SH-SY5Y (cell line): Measurements from ENCODE around the gene UFSP2.

Experiments used
- GATA2 ChIP-seq: IDR thresholded peaks from 2 replicates; pipeline ENCODE4 v1.6.1; 2011; ENCODE audit warnings: mild to moderate bottlenecking, low read depth, low read length
- GATA3 ChIP-seq: IDR thresholded peaks from 2 replicates; pipeline ENCODE4 v1.6.1; 2011; ENCODE audit warnings: low read depth, mild to moderate bottlenecking, low read length, moderate library complexity

Gene UFSP2

GRCh38 chr4:185425647-185426352 lies at the start of gene UFSP2:
Gene UFSP2 (minus strand): TSS chr4:185425964. CDS start chr4:185425868, 96 bp downstream.
- TF ChIP-seq GATA3 (no peak), GATA2 (no peak)

GRCh38 chr4:185473247-185473646 lies 47.5 kb upstream of the UFSP2 start:
- no peak for TF ChIP-seq GATA3
- TF ChIP-seq GATA2: no peak

GRCh38 chr4:185472103-185472542 lies 46.4 kb upstream of the UFSP2 start:
- TF ChIP-seq GATA3: no peak
- no peak for TF ChIP-seq GATA2

- TF ChIP-seq GATA3 (no peak), GATA2 (no peak; the same call in 1 of the 2 replicates)
Measured at GRCh38 chr4:185471235-185472102, 45.7 kb upstream of the UFSP2 start, which contains the start of gene CCDC110. Gene CCDC110 (minus strand): TSS chr4:185471733. CDS start chr4:185471683, 50 bp downstream.

GRCh38 chr4:185470501-185471195 lies 44.9 kb upstream of the UFSP2 start:
- no peak for TF ChIP-seq GATA2
- no peak for TF ChIP-seq GATA3

- TF ChIP-seq GATA2 (no peak), GATA3 (no peak)
Measured at GRCh38 chr4:185469580-185470154, 43.9 kb upstream of the UFSP2 start.

GRCh38 chr4:185468999-185469398 lies 43.2 kb upstream of the UFSP2 start:
- no peak for TF ChIP-seq GATA2
- TF ChIP-seq GATA3: no peak

GRCh38 chr4:185467991-185468390 lies 42.2 kb upstream of the UFSP2 start:
- TF ChIP-seq GATA2 (no peak), GATA3 (no peak)

- no peak for TF ChIP-seq GATA2
- no peak for TF ChIP-seq GATA3
Measured at GRCh38 chr4:185467101-185467500, 41.3 kb upstream of the UFSP2 start.

- TF ChIP-seq GATA2: no peak
- TF ChIP-seq GATA3: no peak
Measured at GRCh38 chr4:185465707-185466106, 39.9 kb upstream of the UFSP2 start.

- no peak for TF ChIP-seq GATA3
- TF ChIP-seq GATA2: no peak
Measured at GRCh38 chr4:185464887-185465286, 39.1 kb upstream of the UFSP2 start.

GRCh38 chr4:185464183-185464582 lies 38.4 kb upstream of the UFSP2 start:
- TF ChIP-seq GATA2: no peak
- no peak for TF ChIP-seq GATA3

- TF ChIP-seq GATA3 (no peak), GATA2 (no peak)
Measured at GRCh38 chr4:185463541-185463940, 37.8 kb upstream of the UFSP2 start.

GRCh38 chr4:185461565-185461964 lies 35.8 kb upstream of the UFSP2 start:
- TF ChIP-seq GATA2 (no peak), GATA3 (no peak)
